PC-9 (cell line): ENCODE data around the gene ZNF322.
"Not testable (repeated sequence)": the region's sequence is repeated elsewhere in the genome, so short reads cannot be mapped to it uniquely, and the experiment has no call there.

Experiments
- CTCF ChIP-seq: fragments of 200-600 bp; sonication (generic); conservative IDR thresholded peaks from 2 replicates; pipeline ENCODE4 v1.6.1; 2017; ENCODE audit warnings: mixed run types, antibody characterized with exemption, mild to moderate bottlenecking, moderate library complexity
- EZH2 ChIP-seq: fragments of 200-600 bp; sonication (generic); IDR thresholded peaks from 2 replicates; pipeline ENCODE4 v1.8.0; 2017; ENCODE audit warnings: antibody characterized with exemption, low read depth

GRCh38 chr6:26701023-26701747, 41.6 kb upstream of the ZNF322 start:
- TF ChIP-seq CTCF, EZH2: not testable (repeated sequence)
